ENCODE results near the gene PRKAR1A. TPM values are rescaled to one million over a fixed set of nuclear protein-coding genes. Genes with fewer than 3 reads are reported as not detected.
A peak's percentile ranks its signal among the peaks of the same experiment; 100 is the strongest.

PRKAR1A gene
- 100 to 1,000 TPM; 221 to 453 (median 375) TPM for total RNA-seq
- 100 to 1,000 TPM; 137 to 501 TPM for polyA plus RNA-seq
- long read RNA-seq, donor 1, full-length matches to known transcripts: 201 of 279 reads
- long read RNA-seq, donor 1, partial matches to known transcripts: 20 of 279 reads
- long read RNA-seq, donor 1, other reads (novel, unspliced or antisense): 58 of 279 reads
- long read RNA-seq, donor 2, full-length matches to known transcripts: 150 of 251 reads
- long read RNA-seq, donor 2, partial matches to known transcripts: 92 of 251 reads
- long read RNA-seq, donor 2, other reads (novel, unspliced or antisense): 9 of 251 reads
- long read RNA-seq, donor 3, full-length matches to known transcripts: 731 of 831 reads
- long read RNA-seq, donor 3, partial matches to known transcripts: 31 of 831 reads
- long read RNA-seq, donor 3, other reads (novel, unspliced or antisense): 69 of 831 reads

GRCh38 chr17:68512247-68512959 lies at the start of gene PRKAR1A:
PRKAR1A (plus strand) TSS chr17:68512430; CDS start chr17:68515400, 2,970 bp downstream.
- Histone ChIP-seq H3K27me3 (no peaks in the 10 kb centered on the region), H3K4me3 (peak within 1 kb of the TSS; percentile 87), H3K27ac (peak within 1 kb of the TSS; percentile 92 to 99), H3K4me1 (ENCODE audit: insufficient read depth) (peaks cover 5% of the 10 kb centered on the region), H3K36me3 (no peaks in the 10 kb centered on the region), H3K9me3 (no peaks in the 10 kb centered on the region)
- TF ChIP-seq CTCF (IDR thresholded peaks at IDR 0.05) (peak in 2 of 3 donors; percentile 32 to 34), EP300 (IDR thresholded peaks at IDR 0.05) (peak; percentile 18), POLR2A (IDR thresholded peaks at IDR 0.05) (peak; percentile 97)
- peak; percentile 96 to 97 (median 97) for DNase-seq
- intact Hi-C loops (cut with DNase I): loop anchor here in 2 of 4 donors (5.0 kb wide), 2 partner anchors 45 to 55 kb away; partner anchors contain the start of gene WIPI1 (in 1 of the 2)
- WGBS, 3 donors: 0 to 1% (median 0%) methylated on average over 34 to 81 of the region's 81 CpGs

- no peak overlapping the region for H3K27ac ChIP-seq
These were observed 48.8 kb upstream of the PRKAR1A start for GRCh38 chr17:68463211-68464019.

GRCh38 chr17:68468334-68468733 lies 43.9 kb upstream of the PRKAR1A start:
- intact Hi-C loops (cut with DNase I): loop anchor here in 1 of 4 donors (5.0 to 10.0 kb wide), 3 partner anchors 44 to 286 kb away; partner anchors contain the start of gene PRKAR1A
- DNase-seq: no peak
- H3K27me3 ChIP-seq: no peaks in the 10 kb centered on the region
- TF ChIP-seq CTCF (IDR thresholded peaks at IDR 0.05) (no peak), EP300 (IDR thresholded peaks at IDR 0.05) (no peak), POLR2A (IDR thresholded peaks at IDR 0.05) (no peak)
- H3K4me1 ChIP-seq (ENCODE audit: insufficient read depth): peaks cover 4% of the 10 kb centered on the region
- no peaks in the 10 kb centered on the region for H3K36me3 ChIP-seq
- H3K4me3 ChIP-seq: no peak overlapping the region
- H3K27ac ChIP-seq: no peak overlapping the region
- no peaks in the 10 kb centered on the region for H3K9me3 ChIP-seq
- 15 to 23% (median 21%) methylated on average over 5 of the region's 5 CpGs for WGBS, 3 donors

More at GRCh38 chr17:68463211-68464019, 48.8 kb upstream of the PRKAR1A start:
- Histone ChIP-seq H3K27me3 (no peaks in the 10 kb centered on the region), H3K4me1 (ENCODE audit: insufficient read depth) (peaks cover 4% of the 10 kb centered on the region), H3K36me3 (no peaks in the 10 kb centered on the region), H3K4me3 (no peak overlapping the region), H3K9me3 (no peaks in the 10 kb centered on the region)
- 6 to 11% (median 10%) methylated on average over 6 of the region's 6 CpGs for WGBS, 3 donors
- TF ChIP-seq POLR2A (IDR thresholded peaks at IDR 0.05) (no peak), EP300 (IDR thresholded peaks at IDR 0.05) (no peak), CTCF (IDR thresholded peaks at IDR 0.05) (peak in 2 of 3 donors; percentile 3 to 12)
- intact Hi-C loops (cut with DNase I): loop anchor here in 2 of 4 donors (2.0 to 10.0 kb wide), 5 partner anchors 131 to 291 kb away; no protein-coding TSS in a partner anchor
- DNase-seq: no peak
